AG09319 (cell line): ENCODE measurements around the gene GDF15.
A peak's percentile ranks its signal among the peaks of the same experiment; 100 is the strongest.
"Not testable (repeated sequence)": the region's sequence is repeated elsewhere in the genome, so short reads cannot be mapped to it uniquely, and the experiment has no call there.

Source experiments
- DNase-seq: peaks from one replicate; pipeline ENCODE4 v3.0.0-alpha.2; 2010; ENCODE audit warnings: low read depth; ENCODE audit errors: extremely low read depth
- CTCF ChIP-seq: IDR thresholded peaks from 2 replicates; pipeline ENCODE4 v1.5.1; 2011; ENCODE audit warnings: low read depth, mild to moderate bottlenecking, inconsistent platforms, low read length, moderate library complexity

GDF15 gene

GRCh38 chr19:18380843-18381242 lies 5.1 kb upstream of the GDF15 start:
- TF ChIP-seq CTCF, result no peak
- DNase-seq, result no peak

- not testable (repeated sequence) for DNase-seq
Observed at GRCh38 chr19:18383622-18384021, 2.3 kb upstream of the GDF15 start.

- no peak for TF ChIP-seq CTCF
- no peak for DNase-seq
Observed at GRCh38 chr19:18384775-18385174, 1.2 kb upstream of the GDF15 start.

- DNase-seq, result no peak
- no peak for TF ChIP-seq CTCF
Observed at GRCh38 chr19:18385359-18385674, 641 bp upstream of the GDF15 start.

GRCh38 chr19:18386543-18387271 lies 749 bp downstream of the GDF15 start:
- DNase-seq, result peak; percentile 78
- TF ChIP-seq CTCF, result no peak

GRCh38 chr19:18388100-18388959 lies 2.4 kb downstream of the GDF15 start:
- peak; percentile 68 for TF ChIP-seq CTCF
- no peak for DNase-seq

- no peak for TF ChIP-seq CTCF
- DNase-seq, result no peak
Observed at GRCh38 chr19:18388960-18389725, 3.2 kb downstream of the GDF15 start.
